ENCODE measurements around the gene CAPN11. TPM values are rescaled to one million over a fixed set of nuclear protein-coding genes. Genes with fewer than 3 reads are reported as not detected.

The CAPN11 gene
- polyA plus RNA-seq (2013, experiment 1 of 2; ENCODE audit: insufficient read length), result not detected
- not detected for polyA plus RNA-seq (2013, experiment 2 of 2; ENCODE audit: insufficient read length)

GRCh38 chr6:44158770-44159228 is at the start of gene CAPN11:
CAPN11 (plus strand) TSS chr6:44158820; CDS start chr6:44158849, 29 bp downstream.
- DNase-seq, result no peak

- DNase-seq, result no peak
These were observed 49.4 kb upstream of the CAPN11 start for GRCh38 chr6:44109212-44109611.

GRCh38 chr6:44110005-44110676 is 48.5 kb upstream of the CAPN11 start:
- no peak for DNase-seq

- no peak for DNase-seq
These were observed 47.7 kb upstream of the CAPN11 start for GRCh38 chr6:44110966-44111365.

GRCh38 chr6:44111434-44112417 is 46.9 kb upstream of the CAPN11 start:
- no peak for DNase-seq

- DNase-seq, result no peak
These were observed 45.2 kb upstream of the CAPN11 start for GRCh38 chr6:44113414-44113813.

- DNase-seq, result no peak
These were observed 42.8 kb upstream of the CAPN11 start for GRCh38 chr6:44115866-44116265.

- peak; percentile 87 for DNase-seq
These were observed 41.8 kb upstream of the CAPN11 start for GRCh38 chr6:44116641-44117382.

GRCh38 chr6:44117397-44118128 is 41.1 kb upstream of the CAPN11 start:
- no peak for DNase-seq

- DNase-seq, result no peak
These were observed 38.8 kb upstream of the CAPN11 start for GRCh38 chr6:44119704-44120262.

- no peak for DNase-seq
These were observed 37.8 kb upstream of the CAPN11 start for GRCh38 chr6:44120692-44121443.

- no peak for DNase-seq
These were observed 35.8 kb upstream of the CAPN11 start for GRCh38 chr6:44122801-44123200.

GRCh38 chr6:44123544-44123943 is 35.1 kb upstream of the CAPN11 start:
- DNase-seq, result no peak

GRCh38 chr6:44126320-44127149 is 32.1 kb upstream of the CAPN11 start:
- peak; percentile 81 for DNase-seq

GRCh38 chr6:44127186-44128019 is 31.2 kb upstream of the CAPN11 start, which contains the start of the genes MRPL14 and TMEM63B:
MRPL14 (minus strand) TSS chr6:44127452; CDS start chr6:44116611, 10,841 bp downstream.
TMEM63B (plus strand) TSS chr6:44127554; CDS start chr6:44134585, 7,031 bp downstream.
- peak; percentile 91 for DNase-seq

GRCh38 chr6:44128020-44128917 is 30.4 kb upstream of the CAPN11 start:
- no peak for DNase-seq

- no peak for DNase-seq
These were observed 28.7 kb upstream of the CAPN11 start for GRCh38 chr6:44129841-44130322.
